Subcutaneous adipose tissue (tissue), 4 donors: ENCODE results near the gene MARCKS. TPM values are rescaled to one million over a fixed set of nuclear protein-coding genes. Genes with fewer than 3 reads are reported as not detected.

Experiments used
- CTCF ChIP-seq: fragments of 450-650 bp; IDR thresholded peaks from one replicate; pipeline ENCODE4 v1.5.1; 2016; ENCODE audit warnings: low read depth, mild to moderate bottlenecking, control low read depth, antibody characterized with exemption, moderate library complexity
- total RNA-seq, 4 donors: library from RNA; depleted of rRNA; stranded (reverse); fragments of >200 nt; gene quantifications; one replicate each; pipeline ENCODE4 v1.1.0, GENCODE V29; 2016

MARCKS gene
- total RNA-seq, 4 donors from 2014 or later = 18.4 to 48.8 (median 22.3) TPM

- no peak for TF ChIP-seq CTCF
These were observed 33.2 kb upstream of the MARCKS start for GRCh38 chr6:113823916-113824315.

- no peak for TF ChIP-seq CTCF
These were observed 32.7 kb upstream of the MARCKS start for GRCh38 chr6:113824411-113824810.

GRCh38 chr6:113824866-113825265 lies 32.3 kb upstream of the MARCKS start:
- TF ChIP-seq CTCF = no peak

GRCh38 chr6:113825781-113826180 lies 31.4 kb upstream of the MARCKS start:
- TF ChIP-seq CTCF = no peak

GRCh38 chr6:113828984-113829695 lies 28.0 kb upstream of the MARCKS start:
- no peak for TF ChIP-seq CTCF

- no peak for TF ChIP-seq CTCF
These were observed 27.5 kb upstream of the MARCKS start for GRCh38 chr6:113829696-113830045.

- no peak for TF ChIP-seq CTCF
These were observed 27.0 kb upstream of the MARCKS start for GRCh38 chr6:113830140-113830539.
